Stomach (tissue), 4 donors: ENCODE measurements around the gene JAKMIP2.

Source experiments
- CTCF ChIP-seq, 7 experiments: fragments of 450-650 bp in 4 of 7; fragments of 200-600 bp in 3 of 7; sonication (generic) in 3 of 7; IDR thresholded peaks; one replicate each; pipeline ENCODE4 v1.5.1; 2016 to 2019; ENCODE audit warnings: antibody characterized with exemption in 7 of 7, control low read depth in 2 of 7, mild to moderate bottlenecking in 1 of 7
- EP300 ChIP-seq: sonication (generic); formaldehyde crosslinking; IDR thresholded peaks from one replicate; pipeline ENCODE4 v1.6.1; 2017; ENCODE audit warnings: antibody characterized with exemption
- POLR2A ChIP-seq, 4 donors: fragments of 450-650 bp; IDR thresholded peaks; one replicate each; pipeline ENCODE4 v1.6.1; 2016; ENCODE audit warnings: antibody characterized with exemption in 4 of 4, control low read depth in 2 of 4, mild to moderate bottlenecking in 1 of 4, moderate library complexity in 1 of 4
- POLR2AphosphoS5 ChIP-seq, 3 donors: sonication (generic); formaldehyde crosslinking; IDR thresholded peaks; one replicate each; pipeline ENCODE4 v1.6.1; 2016; ENCODE audit warnings: antibody characterized with exemption in 3 of 3

- TF ChIP-seq CTCF (IDR thresholded peaks at IDR 0.05), result no peak
- TF ChIP-seq POLR2A (IDR thresholded peaks at IDR 0.05), result no peak
- TF ChIP-seq POLR2AphosphoS5 (IDR thresholded peaks at IDR 0.05), result no peak
- TF ChIP-seq EP300, result no peak
Measured at GRCh38 chr5:147563466-147564123, 218.9 kb downstream of the JAKMIP2 start.
